Ishikawa (cell line): ENCODE measurements around the gene RPN2.

Experiments
- CEBPB ChIP-seq: IDR thresholded peaks from 2 replicates; pipeline ENCODE4 v1.6.1; 2012
- CREB1 ChIP-seq: IDR thresholded peaks from 2 replicates; pipeline ENCODE4 v1.6.1; 2012; ENCODE audit warnings: low read depth
- EGR1 ChIP-seq: IDR thresholded peaks from 2 replicates; pipeline ENCODE4 v1.6.1; 2012
- EP300 ChIP-seq: IDR thresholded peaks from 2 replicates; pipeline ENCODE4 v1.6.1; 2012; ENCODE audit warnings: borderline replicate concordance
- FOXM1 ChIP-seq: IDR thresholded peaks from 2 replicates; pipeline ENCODE4 v1.6.1; 2012; ENCODE audit warnings: low read depth, borderline replicate concordance
- NFIC ChIP-seq: IDR thresholded peaks from 2 replicates; pipeline ENCODE4 v1.6.1; 2012
- RAD21 ChIP-seq: IDR thresholded peaks from 2 replicates; pipeline ENCODE4 v1.6.1; 2012; ENCODE audit warnings: low read depth
- TAF1 ChIP-seq: IDR thresholded peaks from 2 replicates; pipeline ENCODE4 v1.6.1; 2012; ENCODE audit warnings: low read depth, mild to moderate bottlenecking
- TCF12 ChIP-seq: IDR thresholded peaks from 2 replicates; pipeline ENCODE4 v1.6.1; 2012; ENCODE audit warnings: low read depth
- TEAD4 ChIP-seq: IDR thresholded peaks from 2 replicates; pipeline ENCODE4 v1.6.1; 2012
- YY1 ChIP-seq: IDR thresholded peaks from 2 replicates; pipeline ENCODE4 v1.6.1; 2012; ENCODE audit warnings: low read depth
- ZBTB7A ChIP-seq: IDR thresholded peaks from 2 replicates; pipeline ENCODE4 v1.6.1; 2012; ENCODE audit warnings: low read depth
- TF ChIP-seq, protein P1 (sequence below): IDR thresholded peaks from 2 replicates; pipeline ENCODE4 v1.6.1; 2012
- TF ChIP-seq, protein P2 (sequence below): IDR thresholded peaks from 2 replicates; pipeline ENCODE4 v1.6.1; 2012; ENCODE audit warnings: low read depth, mild to moderate bottlenecking
- TF ChIP-seq, protein P3 (sequence below): IDR thresholded peaks from 2 replicates; pipeline ENCODE4 v1.6.1; 2012

The RPN2 gene

DNA sequence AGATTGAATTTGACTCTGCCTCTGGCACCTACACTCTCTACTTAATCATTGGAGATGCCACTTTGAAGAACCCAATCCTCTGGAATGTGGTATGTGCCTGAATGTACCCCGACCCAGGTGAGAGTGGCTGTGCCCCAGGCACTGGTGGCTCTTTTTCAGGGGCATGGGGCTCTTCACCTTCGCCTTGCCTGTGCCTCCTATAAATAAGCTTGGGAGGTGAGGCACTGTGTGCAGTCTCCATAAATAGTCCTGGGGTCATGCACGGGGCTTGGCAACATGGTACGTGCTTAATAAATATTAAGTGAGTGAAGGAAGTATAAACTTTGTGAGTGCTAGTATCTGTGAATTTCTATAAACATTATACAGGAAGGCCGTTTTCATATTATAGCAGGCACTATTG is 49.5 kb downstream of the RPN2 start:
- TF ChIP-seq TCF12 (no peak), TAF1 (no peak), NFIC (no peak), YY1 (no peak), ZBTB7A (no peak), CREB1 (no peak), EP300 (no peak)
- TF ChIP-seq, protein P1, sequence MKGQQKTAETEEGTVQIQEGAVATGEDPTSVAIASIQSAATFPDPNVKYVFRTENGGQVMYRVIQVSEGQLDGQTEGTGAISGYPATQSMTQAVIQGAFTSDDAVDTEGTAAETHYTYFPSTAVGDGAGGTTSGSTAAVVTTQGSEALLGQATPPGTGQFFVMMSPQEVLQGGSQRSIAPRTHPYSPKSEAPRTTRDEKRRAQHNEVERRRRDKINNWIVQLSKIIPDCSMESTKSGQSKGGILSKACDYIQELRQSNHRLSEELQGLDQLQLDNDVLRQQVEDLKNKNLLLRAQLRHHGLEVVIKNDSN, result no peak
- TF ChIP-seq, protein P2, sequence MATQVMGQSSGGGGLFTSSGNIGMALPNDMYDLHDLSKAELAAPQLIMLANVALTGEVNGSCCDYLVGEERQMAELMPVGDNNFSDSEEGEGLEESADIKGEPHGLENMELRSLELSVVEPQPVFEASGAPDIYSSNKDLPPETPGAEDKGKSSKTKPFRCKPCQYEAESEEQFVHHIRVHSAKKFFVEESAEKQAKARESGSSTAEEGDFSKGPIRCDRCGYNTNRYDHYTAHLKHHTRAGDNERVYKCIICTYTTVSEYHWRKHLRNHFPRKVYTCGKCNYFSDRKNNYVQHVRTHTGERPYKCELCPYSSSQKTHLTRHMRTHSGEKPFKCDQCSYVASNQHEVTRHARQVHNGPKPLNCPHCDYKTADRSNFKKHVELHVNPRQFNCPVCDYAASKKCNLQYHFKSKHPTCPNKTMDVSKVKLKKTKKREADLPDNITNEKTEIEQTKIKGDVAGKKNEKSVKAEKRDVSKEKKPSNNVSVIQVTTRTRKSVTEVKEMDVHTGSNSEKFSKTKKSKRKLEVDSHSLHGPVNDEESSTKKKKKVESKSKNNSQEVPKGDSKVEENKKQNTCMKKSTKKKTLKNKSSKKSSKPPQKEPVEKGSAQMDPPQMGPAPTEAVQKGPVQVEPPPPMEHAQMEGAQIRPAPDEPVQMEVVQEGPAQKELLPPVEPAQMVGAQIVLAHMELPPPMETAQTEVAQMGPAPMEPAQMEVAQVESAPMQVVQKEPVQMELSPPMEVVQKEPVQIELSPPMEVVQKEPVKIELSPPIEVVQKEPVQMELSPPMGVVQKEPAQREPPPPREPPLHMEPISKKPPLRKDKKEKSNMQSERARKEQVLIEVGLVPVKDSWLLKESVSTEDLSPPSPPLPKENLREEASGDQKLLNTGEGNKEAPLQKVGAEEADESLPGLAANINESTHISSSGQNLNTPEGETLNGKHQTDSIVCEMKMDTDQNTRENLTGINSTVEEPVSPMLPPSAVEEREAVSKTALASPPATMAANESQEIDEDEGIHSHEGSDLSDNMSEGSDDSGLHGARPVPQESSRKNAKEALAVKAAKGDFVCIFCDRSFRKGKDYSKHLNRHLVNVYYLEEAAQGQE, result no peak
- TF ChIP-seq, protein P3, sequence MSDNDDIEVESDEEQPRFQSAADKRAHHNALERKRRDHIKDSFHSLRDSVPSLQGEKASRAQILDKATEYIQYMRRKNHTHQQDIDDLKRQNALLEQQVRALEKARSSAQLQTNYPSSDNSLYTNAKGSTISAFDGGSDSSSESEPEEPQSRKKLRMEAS, result no peak

DNA sequence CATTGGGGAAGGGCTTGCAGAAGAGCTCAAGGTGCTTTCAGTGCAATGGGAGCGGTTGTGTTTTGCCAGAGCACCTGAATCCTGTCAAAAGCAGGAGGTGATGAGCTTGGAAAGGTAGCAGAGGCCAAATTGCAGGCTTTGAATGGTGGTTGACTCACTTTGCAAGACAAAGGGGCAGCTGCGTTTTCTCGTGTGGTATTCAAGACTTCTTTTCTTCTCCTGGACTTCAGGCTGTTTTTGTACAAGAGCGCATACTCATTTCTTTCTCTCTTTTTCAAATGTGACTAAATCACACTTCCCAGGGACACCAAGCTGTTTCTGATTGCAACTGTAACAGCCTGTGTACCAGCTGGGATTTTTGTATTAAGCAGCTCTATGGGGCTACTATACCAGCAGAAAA is 50.2 kb downstream of the RPN2 start:
- TF ChIP-seq ZBTB7A (no peak), TCF12 (no peak), NFIC (no peak), TEAD4 (no peak), CEBPB (no peak), YY1 (no peak), TAF1 (no peak), RAD21 (no peak), FOXM1 (no peak), EGR1 (no peak), CREB1 (no peak), EP300 (no peak)
- TF ChIP-seq, protein P2, result no peak
- TF ChIP-seq, protein P1, result no peak
- TF ChIP-seq, protein P3, result no peak

DNA sequence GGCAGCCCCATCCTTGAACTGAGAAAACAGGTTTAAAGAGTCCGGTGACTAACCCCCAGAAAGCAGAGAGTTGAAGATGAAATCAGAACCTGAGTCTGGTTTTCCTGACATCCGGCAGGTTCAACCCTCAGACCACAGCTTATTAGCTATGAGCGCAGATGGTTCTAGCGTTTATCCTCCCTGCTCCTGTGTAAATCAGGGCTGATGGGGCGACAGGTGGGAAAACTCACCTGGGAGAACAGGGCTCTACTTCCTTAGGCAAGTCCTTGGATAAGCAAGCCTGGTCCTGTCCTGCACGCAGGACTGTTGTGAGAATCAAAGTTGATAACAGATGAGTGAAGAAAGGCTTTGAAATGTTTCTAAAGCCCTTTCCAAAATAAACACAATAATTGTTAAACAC is 51.1 kb downstream of the RPN2 start:
- TF ChIP-seq ZBTB7A, result no peak
- no peak for TF ChIP-seq EGR1
- TF ChIP-seq, protein P3, result no peak
- no peak for TF ChIP-seq NFIC
- TF ChIP-seq RAD21, result no peak
- TF ChIP-seq CREB1, result no peak
- TF ChIP-seq YY1, result no peak
- no peak for TF ChIP-seq TCF12
- no peak for TF ChIP-seq CEBPB
- no peak for TF ChIP-seq TAF1
- TF ChIP-seq, protein P1, result no peak
- no peak for TF ChIP-seq FOXM1
- TF ChIP-seq, protein P2, result no peak
- no peak for TF ChIP-seq EP300
- no peak for TF ChIP-seq TEAD4
